T-helper 17 cell (primary cell): Measurements from ENCODE around the gene NEDD8. TPM values are rescaled to one million over a fixed set of nuclear protein-coding genes. Genes with fewer than 3 reads are reported as not detected.
"Not testable (repeated sequence)": the region's sequence is repeated elsewhere in the genome, so short reads cannot be mapped to it uniquely, and the experiment has no call there.

Experiments
- ATAC-seq: fragments of 150-1000 bp; cut with Tn5 transposase; 2 replicates; pipeline ENCODE4 v1.10.0; 2021; ENCODE audit warnings: mild to moderate bottlenecking, moderate library complexity
- DNase-seq, 3 donors: peaks; one replicate each; pipeline versions ENCODE4 v3.0.0 to v3.0.0-alpha.2; 2020 to 2021
- H3K9me3 ChIP-seq: one replicate; pipeline ENCODE4 v1.7.0; 2013; ENCODE audit warnings: low read length, mild to moderate bottlenecking; ENCODE audit not compliant: control insufficient read depth, poor library complexity, severe bottlenecking
- H3K27ac Mint-ChIP-seq: one replicate; pipeline ENCODE4 v1.8.0; 2022; ENCODE audit warnings: mild to moderate bottlenecking, moderate library complexity, mixed read lengths
- H3K27me3 Mint-ChIP-seq: one replicate; pipeline ENCODE4 v1.8.0; 2022; ENCODE audit warnings: mixed read lengths
- H3K36me3 Mint-ChIP-seq: one replicate; pipeline ENCODE4 v1.8.0; 2022; ENCODE audit warnings: low read depth, mixed read lengths
- H3K4me1 Mint-ChIP-seq: one replicate; pipeline ENCODE4 v1.8.0; 2022; ENCODE audit warnings: mild to moderate bottlenecking, mixed read lengths
- H3K4me3 Mint-ChIP-seq: one replicate; pipeline ENCODE4 v1.8.0; 2022; ENCODE audit warnings: mild to moderate bottlenecking, moderate library complexity, mixed read lengths
- total RNA-seq, 4 donors: library from RNA in 2 of 4; stranded (reverse) in 2 of 4; gene quantifications; one replicate each; pipeline ENCODE4 v1.2.3 and lab custom pipeline; 2022 to 2026

The NEDD8 gene
- total RNA-seq, 2 donors from 2014 or later = 90.0 to 99.5 TPM

DNA sequence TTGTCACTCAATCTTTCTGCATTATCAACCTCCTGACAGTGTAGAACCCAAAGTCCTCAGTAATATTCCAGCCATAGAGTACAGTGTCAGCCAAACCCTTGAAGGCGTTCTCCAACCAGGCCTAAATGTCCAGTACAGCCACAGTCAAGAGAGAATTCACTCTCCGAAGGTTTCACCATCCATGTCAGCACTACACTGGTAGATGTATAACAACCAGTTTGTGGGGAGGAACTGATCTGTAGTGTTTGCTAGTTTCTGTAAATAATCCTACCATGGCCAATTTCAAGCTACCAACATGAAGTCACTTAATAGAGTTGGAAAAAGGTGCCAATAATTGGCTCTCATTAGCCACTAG lies 15.8 kb downstream of the NEDD8 start:
- Mint-ChIP-seq H3K36me3 (peaks cover 7% of the 10 kb centered on the region), H3K27ac (peak overlapping the region; percentile 97), H3K4me3 (peak overlapping the region; percentile 92), H3K4me1 (peaks cover 34% of the 10 kb centered on the region), H3K27me3 (no peaks in the 10 kb centered on the region)
- H3K9me3 ChIP-seq = no peaks in the 10 kb centered on the region
- DNase-seq (no peak), ATAC-seq (no peak)

DNA sequence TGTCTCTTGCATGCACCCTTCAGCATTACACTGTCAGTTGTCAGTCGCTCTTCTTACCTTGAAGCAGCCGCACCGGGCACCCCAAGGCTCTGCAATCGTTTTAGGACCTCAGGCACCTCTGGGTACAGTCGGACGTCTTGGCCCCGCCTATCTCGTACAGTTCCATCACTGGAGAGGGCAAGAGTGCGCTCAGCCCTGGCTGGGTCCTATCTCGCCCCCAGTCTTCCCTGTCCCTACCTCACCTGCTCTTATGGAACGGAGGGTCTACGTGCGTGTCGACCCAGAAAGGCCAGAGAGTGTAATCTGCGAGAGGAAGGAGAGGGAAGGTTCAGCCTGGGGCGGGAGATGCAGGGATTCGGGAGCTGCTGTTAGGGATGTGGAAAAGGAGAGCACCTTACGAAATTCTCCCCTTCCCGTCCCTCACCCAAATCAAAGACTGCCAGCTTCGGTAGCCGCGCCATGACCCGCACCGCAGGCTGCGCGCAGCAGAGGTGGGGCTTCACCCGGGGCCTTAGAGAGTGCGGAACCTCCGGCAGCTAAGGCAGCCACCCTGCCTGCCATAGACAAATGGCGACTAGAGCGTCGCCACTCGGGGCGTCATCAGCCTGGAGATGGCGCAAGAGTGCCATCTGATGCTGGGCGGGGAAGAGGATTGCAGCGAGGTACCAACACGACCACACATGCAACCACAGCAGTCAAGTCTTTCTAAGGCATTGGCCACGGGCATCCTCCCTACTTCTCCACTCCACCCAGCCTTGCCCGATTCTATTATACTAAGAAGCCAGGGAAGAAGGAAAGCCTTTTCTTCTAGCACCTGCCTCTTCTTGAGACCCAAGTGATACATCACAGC lies 16.4 kb downstream of the NEDD8 start, which contains the start of gene MDP1:
Gene MDP1 (minus strand): TSS at position 572 of the 850 bp plus-strand sequence. CDS start 111 bp downstream, at position 461.
- Mint-ChIP-seq H3K4me3 (peak within 1 kb of the TSS; percentile 92), H3K27ac (peak within 1 kb of the TSS; percentile 97), H3K4me1 (peaks cover 34% of the 10 kb centered on the region), H3K36me3 (peaks cover 7% of the 10 kb centered on the region), H3K27me3 (no peaks in the 10 kb centered on the region)
- peak; percentile 72 to 83 (median 79) for DNase-seq
- ATAC-seq = peak; percentile 78
- no peaks in the 10 kb centered on the region for H3K9me3 ChIP-seq

DNA sequence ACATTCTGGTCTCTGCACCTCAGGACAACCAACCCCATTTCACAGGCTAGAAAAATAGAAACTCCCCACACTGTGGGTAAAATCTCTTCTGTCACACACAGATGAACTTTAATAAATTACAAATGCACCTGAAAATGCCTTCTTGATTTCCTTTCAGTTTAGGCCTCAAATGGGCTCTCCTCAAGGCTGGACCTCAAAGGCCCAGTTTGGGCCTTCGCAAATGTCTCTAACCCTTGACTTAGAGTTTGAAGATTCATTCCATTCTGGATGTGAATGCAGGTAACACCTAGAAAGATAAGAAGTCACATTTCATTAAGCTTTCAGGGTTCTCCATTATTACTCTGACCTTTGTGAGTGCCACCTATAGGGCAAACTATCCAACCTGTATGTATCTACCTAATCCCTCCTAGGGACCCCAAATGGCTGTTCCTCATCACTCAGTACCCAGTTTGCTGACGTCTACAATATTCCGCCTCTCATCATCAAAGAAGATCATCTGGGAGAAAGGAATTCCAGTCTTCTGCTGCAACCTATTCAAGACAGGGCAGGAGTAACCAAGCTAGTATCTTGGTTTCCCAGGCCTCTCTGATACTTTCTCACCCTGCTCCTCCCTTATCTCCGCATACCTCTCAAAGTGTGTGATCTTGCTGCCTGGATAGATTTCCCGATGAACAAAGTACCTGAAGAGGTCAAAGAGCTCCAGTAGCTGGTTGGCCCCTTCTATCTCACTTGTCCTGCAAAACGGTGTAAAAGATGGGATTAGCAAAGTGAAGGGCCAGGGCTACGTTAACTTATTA lies 18.1 kb downstream of the NEDD8 start:
- no peaks in the 10 kb centered on the region for H3K9me3 ChIP-seq
- Mint-ChIP-seq H3K36me3 (peaks cover 9% of the 10 kb centered on the region), H3K4me1 (peaks cover 35% of the 10 kb centered on the region), H3K27ac (peak overlapping the region; percentile 97), H3K4me3 (peak overlapping the region; percentile 97), H3K27me3 (no peaks in the 10 kb centered on the region)
- DNase-seq = no peak
- no peak for ATAC-seq

DNA sequence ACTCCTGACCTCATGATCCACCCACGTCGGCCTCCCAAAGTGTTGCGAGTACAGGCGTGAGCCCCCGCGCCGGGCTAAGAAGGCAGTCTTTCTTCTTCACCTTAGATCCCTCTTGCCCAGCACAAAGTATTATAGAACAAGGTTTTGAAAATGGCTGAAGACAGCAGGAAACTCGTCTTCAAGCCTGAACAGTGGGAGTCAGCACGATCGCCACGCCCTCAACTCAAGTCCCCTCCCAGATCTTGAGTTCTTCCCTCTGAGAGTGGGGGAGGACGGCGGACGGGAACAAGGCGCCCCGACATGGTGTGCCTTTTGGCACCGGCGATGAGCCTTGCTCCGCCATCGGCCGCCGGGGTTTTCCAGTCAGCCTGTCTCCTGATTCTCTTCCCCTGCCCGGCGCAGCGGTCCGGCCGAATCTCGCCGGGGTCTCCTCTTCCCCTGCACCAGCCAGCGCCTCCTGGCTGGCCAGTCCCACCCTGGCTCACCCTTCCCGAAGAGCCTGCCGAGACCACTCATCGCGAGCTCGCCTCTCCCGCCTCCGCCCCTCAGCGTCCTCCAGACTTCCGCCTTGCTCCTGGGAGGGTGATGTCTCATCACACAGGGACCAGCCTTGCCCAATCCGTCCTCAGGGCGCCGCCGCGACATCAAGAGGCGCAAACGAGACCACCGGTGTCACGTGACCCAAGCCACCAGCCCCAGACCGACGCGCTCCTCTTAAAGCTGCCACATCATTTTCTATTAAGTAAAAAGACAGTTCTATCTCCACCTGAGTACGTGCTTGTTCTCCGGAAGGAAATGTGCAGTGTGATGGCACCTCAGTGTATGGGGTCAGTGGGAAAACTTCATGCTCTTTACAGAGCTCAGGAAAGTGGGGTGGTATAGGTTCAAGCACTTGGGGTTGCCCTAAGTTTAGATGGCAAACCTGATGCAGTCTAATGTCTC lies 19.0 kb downstream of the NEDD8 start, which contains the start of gene CHMP4A:
Gene CHMP4A (minus strand): TSS at position 565 of the 942 bp plus-strand sequence. CDS start 49 bp downstream, at position 516.
- H3K27me3 Mint-ChIP-seq = no peaks in the 10 kb centered on the region
- ATAC-seq (peak; percentile 79), DNase-seq (peak; percentile 90 to 93 (median 91))
- H3K36me3 Mint-ChIP-seq = peaks cover 9% of the 10 kb centered on the region
- H3K9me3 ChIP-seq = no peaks in the 10 kb centered on the region
- H3K4me3 Mint-ChIP-seq = peak within 1 kb of the TSS; percentile 97
- H3K27ac Mint-ChIP-seq = peak within 1 kb of the TSS; percentile 97
- H3K4me1 Mint-ChIP-seq = peaks cover 37% of the 10 kb centered on the region

DNA sequence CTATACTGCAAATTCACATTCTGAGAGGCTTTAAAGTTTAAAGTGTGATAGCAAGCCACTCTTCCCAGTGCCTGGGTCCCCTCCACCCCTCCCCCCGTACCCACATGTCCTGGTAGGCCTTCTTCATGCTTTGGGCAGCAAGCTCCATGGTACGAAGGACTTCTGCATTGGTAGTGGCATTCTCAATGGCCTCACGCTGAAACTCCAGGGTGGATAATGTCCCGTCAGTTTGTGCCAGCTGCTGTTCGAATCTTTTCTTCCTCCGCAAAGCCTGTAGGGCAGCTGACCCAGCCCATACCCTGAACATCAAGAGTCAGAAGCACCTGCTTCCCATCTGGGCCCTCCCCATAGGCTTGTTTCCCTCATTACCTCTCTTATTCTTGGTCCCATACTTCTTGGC lies 20.9 kb downstream of the NEDD8 start:
- Mint-ChIP-seq H3K4me1 (peaks cover 45% of the 10 kb centered on the region), H3K4me3 (peak overlapping the region; percentile 97), H3K27me3 (no peaks in the 10 kb centered on the region), H3K36me3 (peaks cover 14% of the 10 kb centered on the region), H3K27ac (peak overlapping the region; percentile 97)
- DNase-seq = no peak
- no peaks in the 10 kb centered on the region for H3K9me3 ChIP-seq
- ATAC-seq = no peak

DNA sequence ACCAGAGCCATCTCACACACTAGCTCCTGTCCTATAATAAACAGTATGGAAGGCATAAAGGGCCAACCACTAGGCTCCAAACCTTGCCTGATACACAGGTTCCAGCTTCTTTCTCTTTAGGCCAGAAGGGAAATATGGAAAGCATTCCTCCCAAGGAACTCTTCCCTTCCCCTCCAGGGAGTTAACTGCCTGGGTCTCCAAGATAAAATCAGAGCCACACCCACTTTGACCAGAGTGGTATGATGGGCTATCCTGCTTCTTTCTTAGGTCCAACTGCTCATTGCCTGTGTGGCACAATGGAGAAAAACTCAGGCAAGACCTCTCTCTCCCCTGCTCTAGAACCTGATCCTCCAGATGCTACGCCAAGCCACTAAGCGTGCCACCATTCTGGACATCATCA lies 24.5 kb downstream of the NEDD8 start:
- H3K4me3 Mint-ChIP-seq = no peak overlapping the region
- peak overlapping the region; percentile 81 for H3K27ac Mint-ChIP-seq
- no peak for ATAC-seq
- DNase-seq = no peak
- peaks cover 19% of the 10 kb centered on the region for H3K36me3 Mint-ChIP-seq
- no peaks in the 10 kb centered on the region for H3K9me3 ChIP-seq
- H3K27me3 Mint-ChIP-seq = no peaks in the 10 kb centered on the region
- peaks cover 37% of the 10 kb centered on the region for H3K4me1 Mint-ChIP-seq

DNA sequence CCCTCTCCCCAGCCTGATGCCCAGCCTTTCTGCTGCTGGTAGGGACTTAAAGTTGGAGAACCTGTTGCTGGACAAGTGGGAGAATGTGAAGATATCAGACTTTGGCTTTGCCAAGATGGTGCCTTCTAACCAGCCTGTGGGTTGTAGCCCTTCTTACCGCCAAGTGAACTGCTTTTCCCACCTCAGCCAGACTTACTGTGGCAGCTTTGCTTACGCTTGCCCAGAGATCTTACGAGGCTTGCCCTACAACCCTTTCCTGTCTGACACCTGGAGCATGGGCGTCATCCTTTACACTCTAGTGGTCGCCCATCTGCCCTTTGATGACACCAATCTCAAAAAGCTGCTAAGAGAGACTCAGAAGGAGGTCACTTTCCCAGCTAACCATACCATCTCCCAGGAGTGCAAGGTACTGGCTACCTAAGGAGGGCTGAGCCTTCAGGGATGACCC lies 25.0 kb downstream of the NEDD8 start:
- Mint-ChIP-seq H3K4me1 (peaks cover 34% of the 10 kb centered on the region), H3K27ac (peak overlapping the region; percentile 81), H3K4me3 (no peak overlapping the region), H3K27me3 (no peaks in the 10 kb centered on the region), H3K36me3 (peaks cover 19% of the 10 kb centered on the region)
- H3K9me3 ChIP-seq = no peaks in the 10 kb centered on the region
- ATAC-seq = no peak
- DNase-seq = no peak

DNA sequence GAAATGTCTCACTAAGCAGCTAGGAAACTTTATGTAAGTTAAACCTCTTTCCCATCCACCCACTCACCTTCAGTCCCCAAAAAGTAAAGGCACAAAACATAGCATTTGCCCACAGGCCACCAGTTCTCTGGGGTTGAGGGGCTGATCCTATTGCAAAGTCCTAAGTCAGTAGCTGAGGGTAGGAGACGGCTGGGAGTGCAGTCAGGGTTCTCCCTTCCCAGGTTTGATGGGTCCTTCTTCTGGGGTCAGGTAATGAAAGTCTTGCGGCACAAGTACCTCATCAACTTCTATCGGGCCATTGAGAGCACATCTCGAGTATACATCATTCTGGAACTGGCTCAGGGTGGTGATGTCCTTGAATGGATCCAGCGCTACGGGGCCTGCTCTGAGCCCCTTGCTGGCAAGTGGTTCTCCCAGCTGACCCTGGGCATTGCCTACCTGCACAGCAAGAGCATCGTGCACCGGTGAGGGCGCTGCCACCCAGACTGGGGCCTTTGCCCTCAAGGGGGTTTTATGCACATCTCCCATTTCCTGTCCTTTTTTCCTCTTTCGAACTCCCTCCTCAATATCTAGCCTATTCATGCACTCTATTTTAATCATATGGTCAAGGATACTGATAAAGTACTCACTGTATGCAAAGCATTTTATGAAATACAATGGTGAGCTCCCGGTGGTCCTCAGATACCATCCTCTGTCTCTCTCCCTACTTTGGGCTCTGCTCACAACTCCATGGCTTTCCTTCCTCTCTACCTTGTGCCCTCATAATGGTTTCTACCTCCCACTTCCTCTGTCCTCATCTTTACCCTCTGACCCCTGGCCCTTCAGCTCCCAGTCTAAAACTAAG lies 25.7 kb downstream of the NEDD8 start:
- H3K4me3 Mint-ChIP-seq = no peak overlapping the region
- H3K27ac Mint-ChIP-seq = peak overlapping the region; percentile 81
- H3K4me1 Mint-ChIP-seq = peaks cover 30% of the 10 kb centered on the region
- ATAC-seq (no peak), DNase-seq (no peak)
- H3K9me3 ChIP-seq = no peaks in the 10 kb centered on the region
- peaks cover 19% of the 10 kb centered on the region for H3K36me3 Mint-ChIP-seq
- no peaks in the 10 kb centered on the region for H3K27me3 Mint-ChIP-seq

DNA sequence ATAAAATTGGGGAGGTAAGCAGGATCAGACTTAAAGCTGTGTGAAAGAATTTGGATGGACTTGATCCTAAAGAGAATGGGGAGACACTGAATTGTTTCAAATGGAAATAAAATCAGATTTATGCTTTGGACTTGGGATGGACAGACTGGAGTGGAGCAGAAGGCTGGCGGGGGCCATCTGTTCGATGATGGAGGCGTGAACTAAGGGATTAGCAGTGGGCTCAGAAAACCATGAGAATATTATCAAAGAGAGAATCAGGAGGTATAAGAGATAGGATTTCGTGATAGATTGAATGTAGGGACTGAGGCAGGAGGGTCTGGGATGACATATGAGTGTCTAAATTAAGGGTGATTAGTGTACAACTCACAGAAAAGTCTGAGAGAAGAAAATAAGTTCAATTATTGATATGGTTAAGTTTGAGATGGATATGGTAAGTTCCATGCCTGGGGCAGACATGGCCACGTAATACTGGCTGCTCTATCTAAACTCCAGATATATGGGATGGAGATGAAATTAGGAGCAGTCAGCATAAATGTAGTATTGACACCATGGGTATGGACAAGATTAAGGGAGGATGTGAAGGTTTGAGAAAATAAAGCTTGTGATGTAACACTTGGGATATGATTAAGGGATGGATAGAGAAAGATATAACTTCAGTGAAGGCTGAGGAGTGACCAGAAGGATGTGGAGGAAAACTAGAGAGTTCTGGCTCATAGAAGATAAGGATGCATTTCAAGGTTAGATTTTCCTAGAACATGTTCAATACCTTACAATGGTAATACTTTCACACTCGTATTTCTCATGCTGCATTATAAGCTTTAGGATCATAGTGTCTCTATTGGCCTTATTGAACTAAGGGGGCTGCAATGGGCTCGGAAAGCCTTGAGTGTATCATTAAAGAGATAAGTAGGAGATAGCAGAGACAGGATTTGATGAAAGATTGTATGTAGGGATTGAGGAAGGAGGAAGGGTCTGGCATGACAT lies 27.7 kb downstream of the NEDD8 start:
- no peak overlapping the region for H3K4me3 Mint-ChIP-seq
- no peak for ATAC-seq

DNA sequence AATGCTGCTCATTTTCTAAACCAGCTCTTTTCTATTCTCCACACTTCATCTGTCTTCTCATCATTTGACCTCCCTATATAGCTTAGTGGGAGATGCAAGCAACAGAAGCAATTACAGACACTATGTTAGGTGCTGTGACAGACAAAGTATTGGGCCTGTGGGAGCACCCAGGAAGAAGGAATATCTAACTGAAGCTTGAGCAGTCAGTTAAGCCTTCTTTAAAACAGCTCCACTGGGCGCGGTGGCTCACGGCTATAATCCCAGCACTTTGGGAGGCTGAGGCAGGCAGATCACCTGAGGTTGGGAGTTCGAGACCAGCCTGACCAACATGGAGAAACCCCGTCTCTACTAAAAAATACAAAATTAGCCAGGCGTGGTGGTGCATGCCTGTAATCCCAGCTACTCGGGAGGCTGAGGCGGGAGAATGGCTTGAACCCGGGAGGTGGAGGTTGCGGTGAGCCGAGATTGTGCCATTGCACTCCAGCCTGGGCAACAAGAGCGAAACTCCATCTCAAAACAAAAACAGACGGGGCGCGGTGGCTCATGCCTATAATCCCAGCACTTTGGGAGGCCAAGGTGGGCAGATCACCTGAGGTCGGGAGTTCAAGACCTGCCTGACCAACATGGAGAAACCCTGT lies 28.8 kb downstream of the NEDD8 start:
- peaks cover 14% of the 10 kb centered on the region for H3K36me3 Mint-ChIP-seq
- H3K4me1 Mint-ChIP-seq = peaks cover 37% of the 10 kb centered on the region
- H3K4me3 Mint-ChIP-seq = peak overlapping the region; percentile 37
- ATAC-seq, DNase-seq, H3K9me3 ChIP-seq, H3K27ac Mint-ChIP-seq, H3K27me3 Mint-ChIP-seq: not testable (repeated sequence)

More for the DNA sequence above, 27.7 kb downstream of the NEDD8 start:
- peaks cover 27% of the 10 kb centered on the region for H3K4me1 Mint-ChIP-seq
- H3K27me3 Mint-ChIP-seq = no peaks in the 10 kb centered on the region
- H3K36me3 Mint-ChIP-seq = peaks cover 14% of the 10 kb centered on the region
- H3K27ac Mint-ChIP-seq = peak overlapping the region; percentile 85
- H3K9me3 ChIP-seq = no peaks in the 10 kb centered on the region
- DNase-seq = no peak

DNA sequence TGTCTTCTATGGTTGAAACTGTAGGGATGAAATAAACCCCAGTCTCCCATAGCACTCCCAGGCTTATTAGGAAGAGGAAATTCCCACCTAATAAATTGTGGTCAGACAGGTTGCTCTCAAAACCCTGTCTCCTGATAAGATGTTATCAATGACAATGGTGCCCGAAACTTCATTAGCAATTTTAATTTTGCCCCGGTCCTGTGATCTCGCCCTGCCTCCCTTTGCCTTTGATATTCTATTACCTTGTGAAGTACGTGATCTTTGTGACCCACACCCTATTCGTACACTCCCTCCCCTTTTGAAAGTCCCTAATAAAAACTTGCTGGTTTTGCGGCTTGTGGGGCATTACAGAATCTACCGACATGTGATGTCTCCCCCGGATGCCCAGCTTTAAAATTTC lies 29.6 kb downstream of the NEDD8 start:
- not testable (repeated sequence) for H3K4me3 Mint-ChIP-seq, H3K9me3 ChIP-seq, DNase-seq, ATAC-seq, H3K27me3 Mint-ChIP-seq, H3K27ac Mint-ChIP-seq
- Mint-ChIP-seq H3K4me1 (peaks cover 31% of the 10 kb centered on the region), H3K36me3 (peaks cover 14% of the 10 kb centered on the region)
